SIG-M5 treated with dmso at 0.1 percent for 504 hours (cell line): ENCODE measurements around the gene LIN7C.

Experiments used
- DNase-seq: peaks from one replicate; lab custom pipeline; 2025; ENCODE audit not compliant: unreplicated experiment; lab: John Stamatoyannopoulos, UW

The LIN7C gene

DNA sequence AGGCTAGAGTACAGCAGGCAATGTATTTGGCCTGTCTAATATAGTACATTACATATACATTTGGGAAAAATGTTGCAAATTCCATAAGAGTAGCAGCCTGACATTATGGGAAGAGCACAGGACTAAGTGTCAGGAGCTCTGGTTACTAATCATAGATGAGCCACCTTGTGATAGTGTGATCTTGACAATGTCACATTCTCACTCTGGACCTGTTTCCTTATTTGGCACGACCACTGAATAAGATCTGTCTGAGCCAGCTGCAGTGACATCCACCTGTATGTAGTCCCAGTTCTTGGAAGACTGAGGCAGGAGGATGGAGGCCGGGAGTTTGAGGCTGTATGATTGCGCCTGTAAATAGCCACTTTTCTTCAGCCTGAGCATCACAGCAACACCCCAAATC lies 5.7 kb upstream of the LIN7C start:
- no peak for DNase-seq

- no peak for DNase-seq
Measured at GRCh38 chr11:27509908-27510307, 3.3 kb upstream of the LIN7C start.

GRCh38 chr11:27507557-27508322 lies 1.2 kb upstream of the LIN7C start:
- DNase-seq, result peak; percentile 32

DNA sequence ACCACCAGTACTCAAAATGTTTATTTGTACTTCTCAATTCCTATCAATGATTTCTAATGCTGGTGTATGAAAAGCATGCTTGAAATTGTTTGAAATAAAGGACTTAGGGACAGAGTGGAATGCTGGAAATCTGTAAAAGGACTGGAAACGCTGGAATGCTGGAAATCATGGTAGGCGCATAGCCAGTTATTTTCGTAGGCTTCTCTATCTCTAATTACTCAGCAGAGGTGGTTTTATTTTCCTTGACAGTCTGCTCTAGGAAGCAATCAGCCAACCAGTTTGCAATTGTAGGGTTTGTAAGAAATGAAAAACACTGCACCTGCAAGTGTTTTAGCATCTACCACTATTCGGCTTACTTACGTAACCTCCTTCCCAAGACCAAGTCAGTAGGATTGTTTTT lies 788 bp downstream of the LIN7C start:
- DNase-seq, result no peak

- DNase-seq, result no peak
Measured at GRCh38 chr11:27504205-27504604, 2.4 kb downstream of the LIN7C start.

GRCh38 chr11:27501100-27501499 lies 5.5 kb downstream of the LIN7C start:
- no peak for DNase-seq

DNA sequence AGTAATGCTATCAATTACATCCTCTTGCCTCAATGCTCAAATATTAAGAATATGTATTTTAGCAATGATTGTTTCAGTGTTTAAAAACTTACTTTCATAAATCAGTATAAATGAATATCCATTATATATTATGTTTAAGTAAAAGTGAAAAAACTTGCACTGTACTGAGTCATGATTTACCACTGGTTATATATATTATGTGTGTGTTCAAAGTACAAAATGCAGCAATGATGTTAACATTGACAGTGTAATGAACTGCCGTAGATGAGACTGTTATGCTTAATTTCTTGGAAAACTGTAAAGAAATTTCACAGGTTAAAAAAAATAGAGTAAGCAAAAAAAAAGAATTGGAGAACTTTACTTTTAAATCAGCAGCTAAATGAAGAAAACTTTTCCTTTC lies 8.7 kb downstream of the LIN7C start:
- no peak for DNase-seq

- DNase-seq, result no peak
Measured at GRCh38 chr11:27497284-27497866, 9.2 kb downstream of the LIN7C start.

DNA sequence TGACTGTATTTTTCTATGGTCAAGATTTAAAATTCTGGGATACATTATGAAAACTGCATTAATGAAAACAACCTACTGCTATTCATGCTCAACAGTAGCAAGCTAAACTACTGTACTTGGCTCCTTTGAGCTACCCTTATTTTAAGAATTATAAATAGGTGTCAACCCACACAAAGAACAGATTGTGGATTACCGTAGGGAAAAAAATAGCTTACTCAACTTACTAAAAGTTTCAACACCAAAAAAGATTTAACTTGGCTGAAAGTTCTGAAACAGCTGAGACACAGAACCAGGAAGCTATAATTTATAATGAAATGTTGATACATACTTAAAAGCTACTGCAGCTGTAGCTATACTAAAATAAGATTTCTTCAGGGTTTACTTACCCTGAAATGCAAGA lies 10.1 kb downstream of the LIN7C start:
- no peak for DNase-seq

GRCh38 chr11:27495710-27496300 lies 10.8 kb downstream of the LIN7C start:
- DNase-seq, result no peak

- DNase-seq, result no peak
Measured at GRCh38 chr11:27489092-27489491, 17.5 kb downstream of the LIN7C start.

DNA sequence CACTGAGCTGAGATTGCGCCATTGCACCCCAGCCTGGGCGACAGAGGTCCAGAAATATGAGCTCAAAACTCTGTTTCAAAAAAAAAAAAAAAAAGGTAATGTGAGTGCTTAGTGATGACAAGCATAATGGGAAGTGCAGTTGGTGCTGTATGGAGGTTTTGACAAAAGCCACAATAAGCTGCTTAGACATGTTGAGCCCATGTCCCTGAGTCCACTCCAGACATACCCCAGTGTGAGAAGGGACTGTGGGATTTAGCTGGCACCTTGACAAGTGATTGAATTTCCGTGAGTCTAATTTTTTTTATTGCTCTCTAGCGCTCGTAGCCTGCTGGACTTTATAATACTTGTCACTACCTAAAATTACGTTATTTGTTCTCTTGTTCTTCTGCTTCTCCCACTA lies 18.9 kb downstream of the LIN7C start:
- no peak for DNase-seq

GRCh38 chr11:27485930-27486773 lies 20.4 kb downstream of the LIN7C start:
- DNase-seq, result peak; percentile 47

- DNase-seq, result no peak
Measured at GRCh38 chr11:27482793-27483192, 23.8 kb downstream of the LIN7C start.

DNA sequence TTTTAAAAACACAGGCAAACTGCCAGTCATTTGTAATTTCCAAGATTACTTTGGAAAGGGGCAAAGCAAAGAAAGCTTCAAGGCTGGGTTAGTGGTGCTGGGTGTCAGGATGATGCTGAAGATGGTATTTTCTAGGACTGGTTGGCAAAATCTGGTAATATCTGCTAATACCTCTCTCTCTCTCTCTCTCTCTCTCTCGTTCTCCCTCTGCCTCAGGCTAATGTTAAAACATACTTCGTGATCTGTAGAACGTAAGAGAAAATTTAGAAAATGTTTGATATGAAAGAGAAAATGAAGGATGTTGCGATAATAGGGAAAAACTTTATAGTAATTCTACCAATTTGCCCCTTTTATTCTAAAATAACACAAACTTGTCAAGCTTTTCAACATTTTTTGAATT lies 24.6 kb downstream of the LIN7C start:
- no peak for DNase-seq

GRCh38 chr11:27477831-27478230 lies 28.7 kb downstream of the LIN7C start:
- no peak for DNase-seq

- no peak for DNase-seq
Measured at GRCh38 chr11:27477243-27477642, 29.3 kb downstream of the LIN7C start.

GRCh38 chr11:27475622-27476021 lies 30.9 kb downstream of the LIN7C start:
- DNase-seq, result no peak

DNA sequence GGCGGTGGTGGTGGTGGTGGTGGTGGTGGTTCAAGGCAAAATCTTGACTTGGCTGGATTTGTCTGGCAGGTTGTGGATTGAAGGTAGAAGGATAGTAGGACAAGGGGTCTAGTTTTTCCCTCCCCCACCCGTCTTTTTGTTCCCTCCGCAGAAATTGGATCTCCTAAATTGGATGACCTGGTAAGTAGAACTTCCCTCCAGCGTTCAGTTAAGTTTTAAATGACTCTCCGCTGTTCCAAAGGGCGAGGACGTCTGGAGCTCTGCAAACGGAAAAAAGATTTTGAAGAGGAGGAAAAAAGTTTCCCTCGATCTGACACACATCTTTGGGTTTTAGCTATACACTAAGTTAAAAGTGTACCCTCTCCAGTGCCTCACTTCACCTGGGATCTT lies 33.6 kb downstream of the LIN7C start:
- DNase-seq, result no peak

DNA sequence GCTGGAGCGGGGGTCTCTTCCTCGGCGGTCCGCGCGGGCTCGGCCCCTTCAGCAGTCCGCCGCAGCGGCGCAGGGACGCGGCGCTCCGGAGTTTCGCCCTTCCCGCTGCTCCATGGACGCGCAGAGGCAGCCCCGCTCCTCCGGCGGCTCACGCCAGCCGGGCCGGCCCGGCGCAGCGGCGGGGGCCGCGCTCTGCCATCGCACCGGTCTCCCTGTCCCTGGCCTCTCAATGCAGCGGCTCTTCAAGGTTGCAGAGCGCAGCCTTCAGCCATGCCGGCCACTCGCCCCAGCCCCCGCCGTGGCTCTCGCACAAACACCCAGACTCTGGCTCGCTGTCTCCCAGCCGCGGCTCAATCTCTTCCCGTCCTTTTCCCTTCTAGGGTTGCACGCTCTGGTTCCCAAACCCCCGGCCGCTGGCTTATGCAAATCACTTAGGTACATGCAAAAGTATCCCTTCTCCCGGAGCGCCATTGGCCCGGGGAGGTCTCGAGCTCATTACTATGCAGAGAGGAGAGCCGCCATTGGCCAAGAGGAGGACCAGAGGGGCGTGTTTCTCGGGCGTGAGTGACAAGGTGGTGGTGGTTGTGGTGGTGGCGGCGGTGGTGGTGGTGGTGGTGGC lies 34.1 kb downstream of the LIN7C start, which contains the start of gene LGR4:
Gene LGR4 (minus strand): TSS at position 393 of the 619 bp plus-strand sequence. CDS start 488 bp downstream, outside the sequence.
- DNase-seq, result peak; percentile 87
